ENCODE measurements around the gene AP5Z1.

AP5Z1 gene

GRCh38 chr7:4809091-4809591, 33.7 kb downstream of the AP5Z1 start:
- H3K4me3 ChIP-seq (ENCODE audit: low read depth in 1 of 2, low read length in 2 of 2), result no peak overlapping the region
- H3K27me3 ChIP-seq (ENCODE audit: control insufficient read depth in 1 of 2, insufficient read depth in 2 of 2, low read length in 2 of 2), result peaks cover 0 to 9% of the 10 kb centered on the region in 2 donors
- H3K9me3 ChIP-seq (ENCODE audit: low read length), result no peaks in the 10 kb centered on the region
- no peak overlapping the region for H3K27ac ChIP-seq (ENCODE audit: low read depth, low read length)
- no peaks in the 10 kb centered on the region for H3K4me1 ChIP-seq (ENCODE audit: insufficient read depth, low read length)
- H3K36me3 ChIP-seq (ENCODE audit: insufficient read depth, low read length), result no peaks in the 10 kb centered on the region
- H3K9ac ChIP-seq (ENCODE audit: low read length), result no peak overlapping the region

- Histone ChIP-seq H3K4me1 (ENCODE audit: insufficient read depth, low read length) (no peaks in the 10 kb centered on the region), H3K27me3 (ENCODE audit: control insufficient read depth in 1 of 2, insufficient read depth in 2 of 2, low read length in 2 of 2) (peaks cover 0 to 9% of the 10 kb centered on the region in 2 donors), H3K27ac (ENCODE audit: low read depth, low read length) (no peak overlapping the region), H3K9me3 (ENCODE audit: low read length) (no peaks in the 10 kb centered on the region), H3K9ac (ENCODE audit: low read length) (no peak overlapping the region), H3K4me3 (ENCODE audit: low read depth in 1 of 2, low read length in 2 of 2) (no peak overlapping the region), H3K36me3 (ENCODE audit: insufficient read depth, low read length) (no peaks in the 10 kb centered on the region)
Observed at GRCh38 chr7:4809666-4810065, 34.2 kb downstream of the AP5Z1 start.

DNA sequence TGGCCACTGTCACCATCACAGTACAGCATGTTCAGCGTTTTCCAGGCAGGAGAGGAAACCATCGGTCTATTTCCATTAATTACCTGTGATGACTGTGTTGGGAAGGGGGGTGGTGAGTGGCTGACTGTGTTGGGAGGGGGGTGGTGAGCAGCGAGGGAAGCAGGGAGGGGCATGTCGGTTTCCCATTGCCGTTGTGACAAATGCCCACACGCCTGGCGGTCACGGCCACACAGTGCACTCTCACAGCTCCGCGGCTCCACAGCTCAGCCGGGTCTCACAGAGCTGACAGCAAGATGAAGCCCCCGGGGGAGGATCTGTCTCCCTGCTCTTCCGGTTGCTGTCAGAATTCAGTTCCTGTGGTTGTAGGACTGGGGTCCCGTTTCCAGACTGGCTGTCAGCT, 39.0 kb downstream of the AP5Z1 start:
- H3K36me3 ChIP-seq (ENCODE audit: insufficient read depth, low read length), result no peaks in the 10 kb centered on the region
- no peak overlapping the region for H3K4me3 ChIP-seq (ENCODE audit: low read depth in 1 of 2, low read length in 2 of 2)
- H3K9ac ChIP-seq (ENCODE audit: low read length), result no peak overlapping the region
- H3K27ac ChIP-seq (ENCODE audit: low read depth, low read length), result no peak overlapping the region
- no peaks in the 10 kb centered on the region for H3K9me3 ChIP-seq (ENCODE audit: low read length)
- no peaks in the 10 kb centered on the region for H3K4me1 ChIP-seq (ENCODE audit: insufficient read depth, low read length)
- H3K27me3 ChIP-seq (ENCODE audit: control insufficient read depth in 1 of 2, insufficient read depth in 2 of 2, low read length in 2 of 2), result peaks cover 0 to 5% of the 10 kb centered on the region in 2 donors

DNA sequence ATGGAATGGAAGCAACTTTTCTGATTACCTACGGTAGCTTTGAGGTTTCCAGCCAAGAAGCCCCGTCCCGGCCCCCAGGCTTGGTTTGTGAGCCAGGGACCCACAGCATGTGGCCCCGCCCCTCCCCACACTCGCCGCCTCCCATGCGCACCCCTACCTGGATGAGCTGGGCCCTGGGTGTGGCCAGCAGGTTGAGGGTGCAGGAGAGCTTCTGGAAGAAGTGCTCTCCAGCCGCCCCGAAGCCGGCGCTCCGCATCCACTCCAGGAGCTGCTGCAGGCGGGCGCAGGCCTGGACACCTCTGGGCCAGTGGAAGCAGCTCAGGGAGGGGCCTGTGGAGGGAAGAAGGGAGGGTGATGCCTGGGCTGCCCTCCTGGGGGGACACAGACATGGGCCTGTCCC, 39.7 kb downstream of the AP5Z1 start:
- H3K27ac ChIP-seq (ENCODE audit: low read depth, low read length), result no peak overlapping the region
- H3K4me1 ChIP-seq (ENCODE audit: insufficient read depth, low read length), result no peaks in the 10 kb centered on the region
- no peak overlapping the region for H3K9ac ChIP-seq (ENCODE audit: low read length)
- H3K27me3 ChIP-seq (ENCODE audit: control insufficient read depth in 1 of 2, insufficient read depth in 2 of 2, low read length in 2 of 2), result peaks cover 0 to 5% of the 10 kb centered on the region in 2 donors
- no peaks in the 10 kb centered on the region for H3K36me3 ChIP-seq (ENCODE audit: insufficient read depth, low read length)
- H3K9me3 ChIP-seq (ENCODE audit: low read length), result no peaks in the 10 kb centered on the region
- no peak overlapping the region for H3K4me3 ChIP-seq (ENCODE audit: low read depth in 1 of 2, low read length in 2 of 2)

- Histone ChIP-seq H3K9me3 (ENCODE audit: low read length) (no peaks in the 10 kb centered on the region), H3K27me3 (ENCODE audit: control insufficient read depth in 1 of 2, insufficient read depth in 2 of 2, low read length in 2 of 2) (peaks cover 0 to 5% of the 10 kb centered on the region in 2 donors), H3K9ac (ENCODE audit: low read length) (no peak overlapping the region), H3K36me3 (ENCODE audit: insufficient read depth, low read length) (no peaks in the 10 kb centered on the region), H3K27ac (ENCODE audit: low read depth, low read length) (no peak overlapping the region), H3K4me1 (ENCODE audit: insufficient read depth, low read length) (no peaks in the 10 kb centered on the region), H3K4me3 (ENCODE audit: low read depth in 1 of 2, low read length in 2 of 2) (no peak overlapping the region)
Observed at GRCh38 chr7:4815609-4816418, 40.4 kb downstream of the AP5Z1 start.

- Histone ChIP-seq H3K27me3 (ENCODE audit: control insufficient read depth in 1 of 2, insufficient read depth in 2 of 2, low read length in 2 of 2) (peaks cover 0 to 5% of the 10 kb centered on the region in 2 donors), H3K27ac (ENCODE audit: low read depth, low read length) (no peak overlapping the region), H3K9me3 (ENCODE audit: low read length) (no peaks in the 10 kb centered on the region), H3K4me3 (ENCODE audit: low read depth in 1 of 2, low read length in 2 of 2) (no peak overlapping the region), H3K36me3 (ENCODE audit: insufficient read depth, low read length) (no peaks in the 10 kb centered on the region), H3K9ac (ENCODE audit: low read length) (no peak overlapping the region), H3K4me1 (ENCODE audit: insufficient read depth, low read length) (no peaks in the 10 kb centered on the region)
Observed at GRCh38 chr7:4816419-4817080, 41.1 kb downstream of the AP5Z1 start.

DNA sequence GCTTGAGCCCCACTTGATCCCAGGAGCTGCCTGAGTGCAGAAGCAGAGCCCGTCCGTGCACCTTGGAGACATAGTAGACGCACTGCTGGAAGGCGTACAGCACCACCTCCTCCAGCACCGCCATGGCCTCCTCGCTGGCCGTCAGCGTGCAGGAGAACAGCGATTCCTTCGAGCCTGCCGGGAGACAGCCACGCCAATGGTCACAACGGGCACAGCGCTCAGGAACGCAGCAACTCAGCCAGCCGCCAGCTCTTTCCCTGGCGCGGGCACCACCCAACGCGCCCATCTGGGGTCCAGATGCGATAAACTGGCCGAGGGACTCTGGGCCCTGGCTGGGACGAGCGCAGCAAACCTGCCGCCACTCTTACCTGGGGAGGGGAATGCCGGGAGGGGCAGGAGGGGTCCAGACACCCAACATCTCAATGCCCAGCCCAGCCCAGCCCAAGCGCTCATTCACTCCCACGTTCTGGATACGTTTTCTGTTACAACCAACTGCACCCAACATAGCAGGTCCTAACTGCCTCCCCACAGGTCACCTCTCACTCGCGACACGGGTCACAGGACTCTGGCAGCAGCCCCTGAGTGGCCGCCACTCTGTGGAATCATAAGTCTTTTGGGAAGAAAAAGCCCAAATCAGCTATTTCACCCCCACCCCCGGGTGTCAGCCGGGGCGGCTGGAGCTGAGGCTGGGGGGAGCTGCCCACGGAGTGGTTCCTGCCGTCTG, 41.9 kb downstream of the AP5Z1 start:
- no peaks in the 10 kb centered on the region for H3K4me1 ChIP-seq (ENCODE audit: insufficient read depth, low read length)
- H3K4me3 ChIP-seq (ENCODE audit: low read depth in 1 of 2, low read length in 2 of 2), result no peak overlapping the region
- no peak overlapping the region for H3K27ac ChIP-seq (ENCODE audit: low read depth, low read length)
- H3K27me3 ChIP-seq (ENCODE audit: control insufficient read depth in 1 of 2, insufficient read depth in 2 of 2, low read length in 2 of 2), result peaks cover 0 to 5% of the 10 kb centered on the region in 2 donors
- no peaks in the 10 kb centered on the region for H3K36me3 ChIP-seq (ENCODE audit: insufficient read depth, low read length)
- no peaks in the 10 kb centered on the region for H3K9me3 ChIP-seq (ENCODE audit: low read length)
- no peak overlapping the region for H3K9ac ChIP-seq (ENCODE audit: low read length)

GRCh38 chr7:4818000-4818794, 42.8 kb downstream of the AP5Z1 start:
- no peaks in the 10 kb centered on the region for H3K36me3 ChIP-seq (ENCODE audit: insufficient read depth, low read length)
- H3K4me3 ChIP-seq (ENCODE audit: low read depth in 1 of 2, low read length in 2 of 2), result no peak overlapping the region
- no peak overlapping the region for H3K9ac ChIP-seq (ENCODE audit: low read length)
- no peak overlapping the region for H3K27ac ChIP-seq (ENCODE audit: low read depth, low read length)
- no peaks in the 10 kb centered on the region for H3K4me1 ChIP-seq (ENCODE audit: insufficient read depth, low read length)
- H3K27me3 ChIP-seq (ENCODE audit: control insufficient read depth in 1 of 2, insufficient read depth in 2 of 2, low read length in 2 of 2), result peaks cover 0 to 5% of the 10 kb centered on the region in 2 donors
- no peaks in the 10 kb centered on the region for H3K9me3 ChIP-seq (ENCODE audit: low read length)

GRCh38 chr7:4819560-4820404, 44.4 kb downstream of the AP5Z1 start:
- H3K4me3 ChIP-seq (ENCODE audit: low read depth in 1 of 2, low read length in 2 of 2), result no peak overlapping the region

DNA sequence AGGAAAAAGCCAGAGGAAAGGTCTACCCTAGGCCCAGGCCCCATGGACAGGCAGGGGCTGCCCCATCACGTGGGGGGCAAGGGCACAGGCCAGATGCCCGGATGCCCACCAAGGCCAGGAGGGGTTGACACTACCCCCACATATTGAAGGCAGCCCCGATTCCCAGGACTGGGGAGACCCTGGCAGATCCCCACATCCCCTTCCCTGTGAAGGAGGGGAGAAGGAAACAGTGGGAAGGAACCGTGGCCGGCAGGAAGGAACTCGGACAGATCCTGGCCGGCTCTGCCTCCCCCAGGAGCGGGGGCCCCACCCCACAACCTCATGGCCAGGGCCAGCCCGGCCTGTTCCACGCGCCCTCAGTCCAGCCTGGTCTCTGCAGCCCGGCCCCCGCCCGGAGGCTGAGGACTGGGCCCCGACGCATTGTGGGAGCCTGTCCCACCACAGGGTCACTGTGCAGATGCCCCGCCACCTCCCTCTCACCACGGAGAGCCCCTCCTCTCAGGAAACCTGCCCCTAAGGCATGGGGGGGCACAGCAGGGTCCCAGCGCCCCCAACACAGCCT, 45.1 kb downstream of the AP5Z1 start:
- H3K27ac ChIP-seq (ENCODE audit: low read depth, low read length), result no peak overlapping the region
- no peaks in the 10 kb centered on the region for H3K27me3 ChIP-seq (ENCODE audit: control insufficient read depth in 1 of 2, insufficient read depth in 2 of 2, low read length in 2 of 2)
- no peaks in the 10 kb centered on the region for H3K9me3 ChIP-seq (ENCODE audit: low read length)
- no peaks in the 10 kb centered on the region for H3K4me1 ChIP-seq (ENCODE audit: insufficient read depth, low read length)
- H3K9ac ChIP-seq (ENCODE audit: low read length), result no peak overlapping the region
- no peaks in the 10 kb centered on the region for H3K36me3 ChIP-seq (ENCODE audit: insufficient read depth, low read length)
- no peak overlapping the region for H3K4me3 ChIP-seq (ENCODE audit: low read depth in 1 of 2, low read length in 2 of 2)

More at GRCh38 chr7:4819560-4820404, 44.4 kb downstream of the AP5Z1 start:
- Histone ChIP-seq H3K27ac (ENCODE audit: low read depth, low read length) (no peak overlapping the region), H3K4me1 (ENCODE audit: insufficient read depth, low read length) (no peaks in the 10 kb centered on the region), H3K36me3 (ENCODE audit: insufficient read depth, low read length) (no peaks in the 10 kb centered on the region), H3K9me3 (ENCODE audit: low read length) (no peaks in the 10 kb centered on the region), H3K27me3 (ENCODE audit: control insufficient read depth in 1 of 2, insufficient read depth in 2 of 2, low read length in 2 of 2) (peaks cover 0 to 5% of the 10 kb centered on the region in 2 donors), H3K9ac (ENCODE audit: low read length) (no peak overlapping the region)
